Epithelial cell of esophagus (primary cell): Measurements from ENCODE around the gene SCAF8.
"Not testable (repeated sequence)": the region's sequence is repeated elsewhere in the genome, so short reads cannot be mapped to it uniquely, and the experiment has no call there.

Experiments
- DNase-seq: peaks from one replicate; pipeline ENCODE4 v3.0.0; 2010; ENCODE audit warnings: low read depth
- H3K4me3 ChIP-seq: 2 replicates; pipeline ENCODE4 v1.5.1; 2011; ENCODE audit warnings: mild to moderate bottlenecking, low read length, control low read depth
- TF ChIP-seq, protein P1 (sequence below): IDR thresholded peaks from 2 replicates; pipeline ENCODE4 v1.5.1; 2011; ENCODE audit warnings: low read depth, mild to moderate bottlenecking, low read length, control low read depth, inconsistent platforms; ENCODE audit not compliant: insufficient read depth; ENCODE audit errors: missing control alignments

Gene SCAF8

DNA sequence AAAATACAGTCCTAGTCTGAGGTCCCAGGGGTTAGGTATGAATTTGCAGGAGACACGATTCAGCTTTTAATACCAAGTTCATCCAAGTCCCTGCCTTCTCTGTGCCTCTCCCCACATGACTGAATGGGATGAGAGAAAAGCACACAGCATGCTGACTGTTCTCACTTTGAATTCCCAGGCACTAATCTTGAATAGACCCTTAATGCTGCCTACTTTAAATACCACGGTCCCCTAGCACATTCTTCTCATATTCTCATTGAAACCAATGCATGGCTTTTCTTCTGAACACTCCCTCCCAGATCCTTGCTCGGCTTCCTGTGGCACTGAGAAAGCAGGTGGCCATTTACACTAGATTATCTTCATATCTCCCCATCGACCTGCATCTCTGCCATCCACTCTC, 30.1 kb upstream of the SCAF8 start:
- TF ChIP-seq, protein P1, sequence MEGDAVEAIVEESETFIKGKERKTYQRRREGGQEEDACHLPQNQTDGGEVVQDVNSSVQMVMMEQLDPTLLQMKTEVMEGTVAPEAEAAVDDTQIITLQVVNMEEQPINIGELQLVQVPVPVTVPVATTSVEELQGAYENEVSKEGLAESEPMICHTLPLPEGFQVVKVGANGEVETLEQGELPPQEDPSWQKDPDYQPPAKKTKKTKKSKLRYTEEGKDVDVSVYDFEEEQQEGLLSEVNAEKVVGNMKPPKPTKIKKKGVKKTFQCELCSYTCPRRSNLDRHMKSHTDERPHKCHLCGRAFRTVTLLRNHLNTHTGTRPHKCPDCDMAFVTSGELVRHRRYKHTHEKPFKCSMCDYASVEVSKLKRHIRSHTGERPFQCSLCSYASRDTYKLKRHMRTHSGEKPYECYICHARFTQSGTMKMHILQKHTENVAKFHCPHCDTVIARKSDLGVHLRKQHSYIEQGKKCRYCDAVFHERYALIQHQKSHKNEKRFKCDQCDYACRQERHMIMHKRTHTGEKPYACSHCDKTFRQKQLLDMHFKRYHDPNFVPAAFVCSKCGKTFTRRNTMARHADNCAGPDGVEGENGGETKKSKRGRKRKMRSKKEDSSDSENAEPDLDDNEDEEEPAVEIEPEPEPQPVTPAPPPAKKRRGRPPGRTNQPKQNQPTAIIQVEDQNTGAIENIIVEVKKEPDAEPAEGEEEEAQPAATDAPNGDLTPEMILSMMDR: no peak
- H3K4me3 ChIP-seq: no peak overlapping the region
- no peak for DNase-seq

GRCh38 chr6:154705471-154706113, 27.6 kb upstream of the SCAF8 start:
- no peak for DNase-seq
- TF ChIP-seq, protein P1: peak; percentile 3
- H3K4me3 ChIP-seq: no peak overlapping the region

GRCh38 chr6:154706389-154706788, 26.8 kb upstream of the SCAF8 start:
- no peak overlapping the region for H3K4me3 ChIP-seq
- TF ChIP-seq, protein P1: no peak
- DNase-seq: no peak

- H3K4me3 ChIP-seq: no peak overlapping the region
- TF ChIP-seq, protein P1: no peak
- no peak for DNase-seq
Measured at GRCh38 chr6:154709621-154710020, 23.6 kb upstream of the SCAF8 start.

DNA sequence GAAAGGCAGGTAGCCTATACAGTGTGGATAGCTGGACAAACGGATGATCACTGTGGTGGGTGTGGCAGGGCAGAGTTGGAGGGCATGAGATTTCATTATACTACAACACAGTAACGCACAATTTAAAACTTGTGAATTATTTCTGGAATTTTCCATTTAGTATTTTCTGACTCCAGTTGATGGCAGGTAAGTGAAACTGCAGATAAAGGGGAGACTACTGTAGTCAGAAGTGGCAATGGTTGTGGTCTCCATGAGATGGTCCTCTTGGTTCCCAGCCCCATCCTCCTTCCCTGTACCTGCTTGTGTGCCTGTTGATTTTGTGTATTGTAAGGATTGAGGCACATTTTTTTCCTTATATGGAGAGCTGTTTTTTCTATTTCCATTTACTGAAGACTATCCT, 22.5 kb upstream of the SCAF8 start:
- TF ChIP-seq, protein P1: no peak
- DNase-seq: no peak
- no peak overlapping the region for H3K4me3 ChIP-seq

DNA sequence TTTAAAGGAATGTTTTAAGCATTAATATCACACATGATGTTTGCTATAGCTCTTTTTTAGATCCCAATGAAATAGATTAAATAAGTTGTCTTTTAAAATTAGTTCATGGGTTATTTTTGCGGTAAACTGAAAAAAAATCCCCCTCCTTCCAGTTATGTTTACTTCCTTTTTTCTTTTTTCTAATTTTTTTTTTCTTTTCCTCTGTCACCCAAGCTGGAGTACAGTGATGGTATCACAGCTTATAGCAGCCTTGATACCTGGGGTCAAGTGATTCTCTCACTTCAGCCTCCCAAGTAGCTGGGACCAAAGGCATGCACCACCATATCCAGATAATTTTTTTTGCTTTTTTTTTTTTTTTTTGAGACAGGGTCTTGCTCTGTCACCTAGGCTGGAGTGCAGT, 17.8 kb upstream of the SCAF8 start:
- H3K4me3 ChIP-seq: no peak overlapping the region
- DNase-seq: no peak
- TF ChIP-seq, protein P1: no peak

GRCh38 chr6:154716350-154716749, 16.9 kb upstream of the SCAF8 start:
- DNase-seq, H3K4me3 ChIP-seq: not testable (repeated sequence)
